ENCODE measurements around the gene TNNC1.

TNNC1 gene

GRCh38 chr3:52402101-52402521 is 51.7 kb downstream of the TNNC1 start:
- no peak for DNase-seq (ENCODE audit: low read depth in 4 of 4, low spot score in 1 of 4)

DNA sequence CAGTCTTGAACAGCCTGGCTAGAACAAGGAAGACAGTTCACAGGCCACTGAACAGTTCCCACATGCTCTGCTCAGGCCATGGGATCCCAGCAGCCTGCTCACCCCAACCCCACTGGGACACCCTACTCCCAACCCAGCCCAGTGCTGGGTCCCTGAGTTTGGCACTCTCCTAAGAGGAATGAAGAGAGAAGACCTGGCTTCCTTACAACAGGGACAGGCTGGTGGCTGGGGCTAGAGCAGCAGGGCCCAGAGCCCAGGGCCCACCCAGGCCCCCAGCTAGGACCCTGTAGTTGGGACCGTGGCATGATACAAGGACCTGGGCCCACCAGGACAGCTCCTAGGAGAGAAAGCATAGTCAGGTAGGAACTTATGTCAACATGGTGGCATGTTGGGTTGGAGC is 52.3 kb downstream of the TNNC1 start:
- DNase-seq (ENCODE audit: low read depth in 4 of 4, low spot score in 1 of 4), result no peak

Measured in stimulated activated CD4-positive, alpha-beta T cell treated with anti-CD3 and anti-CD28 coated beads, Interleukin-1b, Interleukin-23, amount 100 ng/mL, for 24 hours (primary cell).